HepG2 (cell line): ENCODE measurements around the gene PDYN. TPM values are rescaled to one million over a fixed set of nuclear protein-coding genes. Genes with fewer than 3 reads are reported as not detected.
A peak's percentile ranks its signal among the peaks of the same experiment; 100 is the strongest.

Experiments
- BRD4 ChIP-seq: sonication (generic); formaldehyde crosslinking; IDR thresholded peaks from 2 replicates; pipeline ENCODE4 v1.4.0; 2020; ENCODE audit warnings: missing genetic modification reagents
- GFI1 ChIP-seq: sonication (generic); formaldehyde crosslinking; IDR thresholded peaks from 2 replicates; pipeline ENCODE4 v1.5.0; 2020; ENCODE audit warnings: missing genetic modification reagents, mild to moderate bottlenecking, borderline replicate concordance
- HNRNPH1 ChIP-seq: fragments of 200-400 bp; formaldehyde crosslinking; optimal IDR thresholded peaks from 2 replicates; pipeline ENCODE3; 2017; ENCODE audit warnings: mild to moderate bottlenecking, low read depth, low read length
- JARID2 ChIP-seq: sonication (generic); formaldehyde crosslinking; IDR thresholded peaks from 2 replicates; pipeline ENCODE4 v1.8.1; 2023; ENCODE audit warnings: missing genetic modification reagents, inconsistent platforms; ENCODE audit not compliant: insufficient replicate concordance
- PAWR ChIP-seq: sonication (generic); formaldehyde crosslinking; IDR thresholded peaks from 2 replicates; pipeline ENCODE4 v1.4.0; 2020; ENCODE audit warnings: missing genetic modification reagents, mild to moderate bottlenecking, borderline replicate concordance
- RXRA ChIP-seq: sonication (generic); formaldehyde crosslinking; IDR thresholded peaks from 2 replicates; pipeline ENCODE4 v1.5.1; 2020; ENCODE audit warnings: missing genetic modification reagents
- TBX3 ChIP-seq: fragments of 450-650 bp; IDR thresholded peaks from 2 replicates; pipeline ENCODE4 v1.6.1; 2017; ENCODE audit warnings: antibody characterized with exemption, mild to moderate bottlenecking, inconsistent platforms, borderline replicate concordance
- TIGD3 ChIP-seq: sonication (generic); formaldehyde crosslinking; IDR thresholded peaks from 2 replicates; pipeline ENCODE4 v1.5.1; 2020; ENCODE audit warnings: mild to moderate bottlenecking, missing genetic modification reagents, borderline replicate concordance
- ZBTB7B ChIP-seq: sonication (generic); formaldehyde crosslinking; IDR thresholded peaks from 2 replicates; pipeline ENCODE4 v1.4.0; 2020; ENCODE audit warnings: missing genetic modification reagents
- ZC3H13 ChIP-seq: sonication (generic); formaldehyde crosslinking; IDR thresholded peaks from 2 replicates; pipeline ENCODE4 v1.8.1; 2023; ENCODE audit warnings: mild to moderate bottlenecking, missing genetic modification reagents, moderate library complexity
- ZNF326 ChIP-seq: sonication (generic); formaldehyde crosslinking; IDR thresholded peaks from 2 replicates; pipeline ENCODE4 v1.4.0; 2020; ENCODE audit warnings: missing genetic modification reagents, borderline replicate concordance
- ZNF441 ChIP-seq: sonication (generic); formaldehyde crosslinking; IDR thresholded peaks from 2 replicates; pipeline ENCODE4 v1.7.0; 2021; ENCODE audit warnings: missing genetic modification reagents, borderline replicate concordance
- ZNF672 ChIP-seq: sonication (generic); formaldehyde crosslinking; IDR thresholded peaks from 2 replicates; pipeline ENCODE4 v1.8.1; 2022; ENCODE audit warnings: missing genetic modification reagents
- polyA plus RNA-seq, 8 experiments: library from polyadenylated mRNA; depleted of rRNA in 3 of 8; stranded (reverse) in 7 of 8; unstranded in 1 of 8; fragments of >200 nt; fragmentation: Illumina TruSeq in 4 of 8; extraction: Trizol in 4 of 8; gene quantifications; 2 replicates each; pipeline versions ENCODE4 v1.2.1 to v1.2.3, GENCODE V29; 2011 to 2016; ENCODE audit warnings: low read depth in 4 of 8, missing spikeins in 1 of 8, mixed read lengths in 1 of 8; ENCODE audit not compliant: insufficient read depth in 1 of 8
- total RNA-seq, 5 experiments: library from RNA; depleted of rRNA; stranded (reverse); fragments of >200 nt; fragmentation: Illumina TruSeq; extraction: Trizol; gene quantifications; 2 replicates each; pipeline ENCODE4 v1.2.3, GENCODE V29; 2016; ENCODE audit warnings: low read depth in 1 of 5
- TF ChIP-seq, protein P1 (sequence below), 2 experiments: sonication (generic) in 1 of 2; formaldehyde crosslinking in 1 of 2; IDR thresholded peaks; 2 replicates each; pipeline versions ENCODE4 v1.5.1 to v1.6.1; 2011 to 2020; ENCODE audit warnings: borderline replicate concordance in 1 of 2, low read depth in 1 of 2, low read length in 1 of 2, mild to moderate bottlenecking in 1 of 2, missing genetic modification reagents in 1 of 2, moderate library complexity in 1 of 2
- TF ChIP-seq, protein P2 (sequence below): sonication (generic); formaldehyde crosslinking; IDR thresholded peaks from 2 replicates; pipeline ENCODE4 v1.5.0; 2020; ENCODE audit warnings: missing genetic modification reagents
- TF ChIP-seq, protein P3 (sequence below): sonication (generic); formaldehyde crosslinking; IDR thresholded peaks from 2 replicates; pipeline ENCODE4 v1.4.0; 2020; ENCODE audit warnings: missing genetic modification reagents, borderline replicate concordance
- TF ChIP-seq, protein P4 (sequence below): sonication (generic); formaldehyde crosslinking; conservative IDR thresholded peaks from 2 replicates; pipeline ENCODE4 v1.5.0; 2020; ENCODE audit warnings: missing genetic modification reagents

PDYN gene
- total and polyA plus RNA-seq, 2 of the 13 experiments (the other 11 are each of a cell fraction or from before 2014, with no cell fraction given): not detected

DNA sequence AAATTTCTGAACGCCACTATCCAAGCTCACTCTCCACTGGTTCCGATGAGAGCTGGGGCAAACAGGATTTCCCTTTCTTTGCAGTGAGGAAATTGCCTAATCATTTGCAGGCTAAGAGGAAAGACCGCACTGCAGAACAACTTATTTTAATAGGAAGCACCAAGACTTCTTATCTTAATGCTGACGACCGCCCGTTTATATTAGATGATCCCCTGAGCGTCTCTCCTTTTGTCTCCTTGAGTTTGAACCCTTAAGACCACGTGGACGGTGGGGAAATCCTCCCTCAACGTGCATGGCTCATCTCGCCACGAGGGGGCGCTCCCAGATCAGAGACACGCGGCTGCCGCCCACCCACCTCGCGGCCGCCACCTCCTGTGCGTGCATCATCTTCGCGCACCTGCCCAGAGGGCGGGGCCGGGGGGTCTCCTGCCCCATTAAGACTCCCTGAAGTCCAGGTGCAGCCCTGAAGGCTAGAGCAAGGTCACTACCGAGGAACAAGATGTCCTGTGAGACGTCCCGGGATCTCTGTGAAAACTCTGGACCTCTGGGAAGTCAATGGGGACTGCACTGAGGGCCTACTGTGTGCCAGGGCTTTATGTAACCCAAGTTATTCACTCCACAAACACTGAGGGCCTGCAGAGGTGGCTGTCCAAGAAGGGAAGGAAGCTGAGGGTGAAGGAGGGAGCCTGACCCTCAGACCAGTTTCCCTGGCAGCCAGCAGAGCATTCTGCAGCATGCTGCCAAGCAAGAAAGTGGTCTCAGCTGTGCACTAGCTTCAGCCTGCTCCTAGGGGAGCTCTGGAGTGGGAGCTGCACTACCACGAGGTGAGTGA lies 28.1 kb downstream of the PDYN start (continued):
- TF ChIP-seq ZNF441 (CRISPR knock-in tag) (no peak; the same call in 1 of the 2 replicates), GFI1 (CRISPR knock-in tag) (no peak), TIGD3 (no peak), ZNF672 (CRISPR knock-in tag) (no peak), ZNF326 (CRISPR knock-in tag) (no peak), RXRA (CRISPR knock-in tag) (no peak; the same call in 1 of the 2 replicates), HNRNPH1 (no peak), TBX3 (no peak), JARID2 (no peak), ZBTB7B (CRISPR knock-in tag) (peak; percentile 88), BRD4 (CRISPR knock-in tag) (no peak), PAWR (no peak), ZC3H13 (CRISPR knock-in tag) (no peak)
- TF ChIP-seq, protein P1, sequence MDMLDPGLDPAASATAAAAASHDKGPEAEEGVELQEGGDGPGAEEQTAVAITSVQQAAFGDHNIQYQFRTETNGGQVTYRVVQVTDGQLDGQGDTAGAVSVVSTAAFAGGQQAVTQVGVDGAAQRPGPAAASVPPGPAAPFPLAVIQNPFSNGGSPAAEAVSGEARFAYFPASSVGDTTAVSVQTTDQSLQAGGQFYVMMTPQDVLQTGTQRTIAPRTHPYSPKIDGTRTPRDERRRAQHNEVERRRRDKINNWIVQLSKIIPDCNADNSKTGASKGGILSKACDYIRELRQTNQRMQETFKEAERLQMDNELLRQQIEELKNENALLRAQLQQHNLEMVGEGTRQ (IDR thresholded peaks at IDR 0.05; ENCODE audit: low read depth, low read length): peak; percentile 60
- TF ChIP-seq, protein P1 (CRISPR knock-in tag; IDR thresholded peaks at IDR 0.05; ENCODE audit: borderline replicate concordance): peak; percentile 70; the same call in 1 of the 2 replicates
- TF ChIP-seq, protein P2, sequence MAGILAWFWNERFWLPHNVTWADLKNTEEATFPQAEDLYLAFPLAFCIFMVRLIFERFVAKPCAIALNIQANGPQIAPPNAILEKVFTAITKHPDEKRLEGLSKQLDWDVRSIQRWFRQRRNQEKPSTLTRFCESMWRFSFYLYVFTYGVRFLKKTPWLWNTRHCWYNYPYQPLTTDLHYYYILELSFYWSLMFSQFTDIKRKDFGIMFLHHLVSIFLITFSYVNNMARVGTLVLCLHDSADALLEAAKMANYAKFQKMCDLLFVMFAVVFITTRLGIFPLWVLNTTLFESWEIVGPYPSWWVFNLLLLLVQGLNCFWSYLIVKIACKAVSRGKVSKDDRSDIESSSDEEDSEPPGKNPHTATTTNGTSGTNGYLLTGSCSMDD (CRISPR knock-in tag): no peak
- TF ChIP-seq, protein P3, sequence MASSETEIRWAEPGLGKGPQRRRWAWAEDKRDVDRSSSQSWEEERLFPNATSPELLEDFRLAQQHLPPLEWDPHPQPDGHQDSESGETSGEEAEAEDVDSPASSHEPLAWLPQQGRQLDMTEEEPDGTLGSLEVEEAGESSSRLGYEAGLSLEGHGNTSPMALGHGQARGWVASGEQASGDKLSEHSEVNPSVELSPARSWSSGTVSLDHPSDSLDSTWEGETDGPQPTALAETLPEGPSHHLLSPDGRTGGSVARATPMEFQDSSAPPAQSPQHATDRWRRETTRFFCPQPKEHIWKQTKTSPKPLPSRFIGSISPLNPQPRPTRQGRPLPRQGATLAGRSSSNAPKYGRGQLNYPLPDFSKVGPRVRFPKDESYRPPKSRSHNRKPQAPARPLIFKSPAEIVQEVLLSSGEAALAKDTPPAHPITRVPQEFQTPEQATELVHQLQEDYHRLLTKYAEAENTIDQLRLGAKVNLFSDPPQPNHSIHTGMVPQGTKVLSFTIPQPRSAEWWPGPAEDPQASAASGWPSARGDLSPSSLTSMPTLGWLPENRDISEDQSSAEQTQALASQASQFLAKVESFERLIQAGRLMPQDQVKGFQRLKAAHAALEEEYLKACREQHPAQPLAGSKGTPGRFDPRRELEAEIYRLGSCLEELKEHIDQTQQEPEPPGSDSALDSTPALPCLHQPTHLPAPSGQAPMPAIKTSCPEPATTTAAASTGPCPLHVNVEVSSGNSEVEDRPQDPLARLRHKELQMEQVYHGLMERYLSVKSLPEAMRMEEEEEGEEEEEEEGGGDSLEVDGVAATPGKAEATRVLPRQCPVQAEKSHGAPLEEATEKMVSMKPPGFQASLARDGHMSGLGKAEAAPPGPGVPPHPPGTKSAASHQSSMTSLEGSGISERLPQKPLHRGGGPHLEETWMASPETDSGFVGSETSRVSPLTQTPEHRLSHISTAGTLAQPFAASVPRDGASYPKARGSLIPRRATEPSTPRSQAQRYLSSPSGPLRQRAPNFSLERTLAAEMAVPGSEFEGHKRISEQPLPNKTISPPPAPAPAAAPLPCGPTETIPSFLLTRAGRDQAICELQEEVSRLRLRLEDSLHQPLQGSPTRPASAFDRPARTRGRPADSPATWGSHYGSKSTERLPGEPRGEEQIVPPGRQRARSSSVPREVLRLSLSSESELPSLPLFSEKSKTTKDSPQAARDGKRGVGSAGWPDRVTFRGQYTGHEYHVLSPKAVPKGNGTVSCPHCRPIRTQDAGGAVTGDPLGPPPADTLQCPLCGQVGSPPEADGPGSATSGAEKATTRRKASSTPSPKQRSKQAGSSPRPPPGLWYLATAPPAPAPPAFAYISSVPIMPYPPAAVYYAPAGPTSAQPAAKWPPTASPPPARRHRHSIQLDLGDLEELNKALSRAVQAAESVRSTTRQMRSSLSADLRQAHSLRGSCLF (CRISPR knock-in tag): no peak
- TF ChIP-seq, protein P4, sequence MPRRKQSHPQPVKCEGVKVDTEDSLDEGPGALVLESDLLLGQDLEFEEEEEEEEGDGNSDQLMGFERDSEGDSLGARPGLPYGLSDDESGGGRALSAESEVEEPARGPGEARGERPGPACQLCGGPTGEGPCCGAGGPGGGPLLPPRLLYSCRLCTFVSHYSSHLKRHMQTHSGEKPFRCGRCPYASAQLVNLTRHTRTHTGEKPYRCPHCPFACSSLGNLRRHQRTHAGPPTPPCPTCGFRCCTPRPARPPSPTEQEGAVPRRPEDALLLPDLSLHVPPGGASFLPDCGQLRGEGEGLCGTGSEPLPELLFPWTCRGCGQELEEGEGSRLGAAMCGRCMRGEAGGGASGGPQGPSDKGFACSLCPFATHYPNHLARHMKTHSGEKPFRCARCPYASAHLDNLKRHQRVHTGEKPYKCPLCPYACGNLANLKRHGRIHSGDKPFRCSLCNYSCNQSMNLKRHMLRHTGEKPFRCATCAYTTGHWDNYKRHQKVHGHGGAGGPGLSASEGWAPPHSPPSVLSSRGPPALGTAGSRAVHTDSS (CRISPR knock-in tag): no peak
